Central memory CD8-positive, alpha-beta T cell (primary cell): ENCODE results near the gene DLK1.

Experiments
- ATAC-seq: fragments of 150-1000 bp; cut with Tn5 transposase; replicated peaks from 2 replicates; pipeline ENCODE4 v1.10.0; 2022; ENCODE audit warnings: mild to moderate bottlenecking, moderate FRiP score, moderate number of reproducible peaks; ENCODE audit not compliant: poor library complexity, severe bottlenecking; ENCODE audit errors: extremely low read depth
- DNase-seq, 2 donors: peaks; one replicate each; pipeline ENCODE4 v3.0.0; 2021; ENCODE audit warnings: low spot score in 2 of 2
- H3K27ac Mint-ChIP-seq: one replicate; pipeline ENCODE4 v1.8.0; 2022; ENCODE audit warnings: low read depth, mild to moderate bottlenecking, moderate library complexity, mixed read lengths
- H3K27me3 Mint-ChIP-seq: one replicate; pipeline ENCODE4 v1.8.0; 2022; ENCODE audit warnings: mixed read lengths
- H3K36me3 Mint-ChIP-seq: one replicate; pipeline ENCODE4 v1.8.0; 2022; ENCODE audit warnings: mild to moderate bottlenecking, moderate library complexity, mixed read lengths; ENCODE audit not compliant: insufficient read depth
- H3K4me1 Mint-ChIP-seq: one replicate; pipeline ENCODE4 v1.8.0; 2022; ENCODE audit warnings: mixed read lengths
- H3K4me3 Mint-ChIP-seq: one replicate; pipeline ENCODE4 v1.8.0; 2022; ENCODE audit warnings: mild to moderate bottlenecking, moderate library complexity, mixed read lengths
- H3K9me3 Mint-ChIP-seq: one replicate; pipeline ENCODE4 v1.8.0; 2022; ENCODE audit warnings: mixed read lengths

DLK1 gene

DNA sequence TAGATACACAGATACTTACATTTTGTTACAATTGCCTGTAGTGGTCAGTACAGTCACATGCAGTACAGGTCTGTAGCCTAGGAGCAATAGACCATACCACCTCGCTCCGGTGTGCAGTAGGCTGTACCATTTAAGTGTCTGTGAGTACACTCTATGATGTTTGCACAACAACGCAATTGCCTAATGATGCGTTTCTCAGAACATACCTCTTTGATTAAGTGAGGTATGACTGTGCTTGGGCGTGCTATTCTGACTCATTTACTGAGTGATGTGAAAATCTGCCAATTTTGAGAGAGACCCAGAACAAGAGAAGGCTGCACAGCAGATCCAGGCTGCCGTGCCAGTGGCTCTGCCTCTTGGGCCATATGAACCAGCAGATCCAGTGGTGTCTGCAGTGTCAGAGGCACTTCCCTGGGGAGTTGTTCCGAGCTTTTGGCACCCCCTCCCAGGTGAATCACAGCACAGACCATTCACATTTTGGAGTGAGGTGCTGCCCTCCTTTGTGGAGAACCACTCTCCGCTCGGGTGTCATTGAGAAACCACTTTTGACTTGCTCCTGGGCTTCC, 20.4 kb downstream of the DLK1 start:
- Mint-ChIP-seq H3K36me3 (no peaks in the 10 kb centered on the region), H3K4me1 (no peaks in the 10 kb centered on the region), H3K27me3 (peaks cover 49% of the 10 kb centered on the region), H3K27ac (no peak overlapping the region), H3K9me3 (no peaks in the 10 kb centered on the region), H3K4me3 (no peak overlapping the region)
- no peak for DNase-seq
- ATAC-seq: no peak

DNA sequence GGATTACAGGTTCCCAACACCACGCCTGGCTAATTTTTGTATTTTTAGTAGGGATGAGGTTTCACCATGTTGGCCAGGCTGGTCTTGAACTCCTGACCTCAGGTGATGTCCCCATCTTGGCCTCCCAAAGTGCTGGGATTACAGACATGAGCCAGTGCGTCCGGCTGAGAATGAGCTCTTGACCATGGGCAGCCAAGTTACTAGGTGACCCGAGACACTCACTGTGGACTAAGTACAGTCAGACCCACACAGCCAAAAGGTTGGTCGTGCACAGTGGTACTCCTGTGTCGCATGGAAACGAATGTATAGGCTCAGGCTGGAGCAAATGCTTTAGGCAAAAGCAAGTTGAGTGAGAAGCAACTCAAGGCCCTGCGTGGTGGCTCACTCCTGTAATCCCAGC, 21.0 kb downstream of the DLK1 start:
- Mint-ChIP-seq H3K4me3 (no peak overlapping the region), H3K27ac (no peak overlapping the region), H3K9me3 (no peaks in the 10 kb centered on the region), H3K4me1 (no peaks in the 10 kb centered on the region), H3K27me3 (peaks cover 54% of the 10 kb centered on the region), H3K36me3 (no peaks in the 10 kb centered on the region)
- ATAC-seq (no peak), DNase-seq (no peak)

DNA sequence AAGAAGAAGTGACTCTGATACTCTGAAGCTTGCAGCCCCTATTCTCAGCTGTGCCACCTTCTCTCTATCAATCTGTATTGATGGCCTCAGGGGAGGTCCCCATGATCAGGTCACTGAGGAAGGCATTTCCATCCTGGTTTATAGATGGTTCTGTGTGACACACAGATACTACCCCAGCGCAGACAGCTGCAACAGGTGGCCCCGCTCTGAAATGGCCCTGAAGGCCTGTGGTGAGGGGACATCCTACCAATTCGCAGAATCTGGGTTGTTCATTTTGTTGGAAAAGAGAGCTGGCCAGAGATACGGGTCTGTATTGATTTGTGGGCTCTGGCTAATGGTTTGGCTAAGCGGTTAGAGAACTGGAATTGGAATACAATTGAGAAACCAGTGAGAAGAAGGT, 21.7 kb downstream of the DLK1 start:
- H3K36me3 Mint-ChIP-seq: no peaks in the 10 kb centered on the region
- DNase-seq: no peak
- H3K27ac Mint-ChIP-seq: no peak overlapping the region
- peaks cover 54% of the 10 kb centered on the region for H3K27me3 Mint-ChIP-seq
- no peak overlapping the region for H3K4me3 Mint-ChIP-seq
- no peaks in the 10 kb centered on the region for H3K9me3 Mint-ChIP-seq
- no peak for ATAC-seq
- no peaks in the 10 kb centered on the region for H3K4me1 Mint-ChIP-seq

DNA sequence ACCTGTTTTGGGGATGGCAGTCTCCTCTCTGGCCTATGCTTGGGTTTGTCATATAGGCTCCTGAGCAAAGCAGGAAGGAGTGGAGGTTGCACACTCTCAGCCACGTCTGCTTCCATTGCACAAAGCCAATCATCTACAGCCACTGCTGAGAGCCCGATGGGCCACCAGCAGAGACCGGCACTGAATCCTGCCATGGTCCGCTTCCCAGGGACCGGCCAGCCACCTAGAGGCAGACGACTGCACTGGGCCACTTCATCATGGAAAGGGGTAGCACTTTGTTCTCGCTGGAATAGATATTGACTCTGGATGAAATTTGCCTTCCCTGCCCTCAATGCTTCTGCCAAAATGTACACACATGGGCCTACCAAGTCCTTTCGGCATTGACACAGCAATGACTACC, 22.3 kb downstream of the DLK1 start:
- ATAC-seq: no peak

DNA sequence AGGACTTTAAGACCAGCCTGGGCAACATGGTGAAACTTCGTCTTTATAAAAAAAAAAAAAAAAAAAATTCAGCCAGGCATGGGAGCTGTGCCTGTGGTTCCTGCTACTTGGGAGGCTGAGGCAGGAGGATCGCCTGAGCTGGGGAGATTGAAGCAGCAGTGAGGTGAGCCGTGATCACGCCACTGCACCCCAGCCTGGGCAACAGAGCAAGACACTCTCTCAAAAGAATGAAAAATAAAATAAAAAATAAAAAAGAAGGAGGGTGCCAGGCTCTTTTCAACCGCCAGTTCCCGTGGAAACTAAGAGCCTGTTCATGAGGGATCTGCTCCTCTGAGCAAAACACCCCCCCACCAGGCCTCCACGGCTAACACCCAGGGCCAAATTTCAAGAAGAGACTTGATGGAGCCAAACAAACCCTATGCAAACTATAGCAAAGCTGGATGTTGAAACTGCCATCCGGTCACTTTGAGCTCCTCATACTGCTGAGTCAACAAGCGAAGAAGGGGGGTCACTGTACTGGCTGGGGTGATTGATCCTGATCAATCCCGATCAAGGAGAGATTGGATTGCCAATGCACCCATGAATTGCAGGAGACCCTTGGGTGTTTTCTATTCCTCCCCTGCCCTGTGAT, 23.4 kb downstream of the DLK1 start:
- no peaks in the 10 kb centered on the region for H3K9me3 Mint-ChIP-seq
- no peak for ATAC-seq
- no peak overlapping the region for H3K4me3 Mint-ChIP-seq
- H3K4me1 Mint-ChIP-seq: no peaks in the 10 kb centered on the region
- no peak overlapping the region for H3K27ac Mint-ChIP-seq
- no peak for DNase-seq
- peaks cover 61% of the 10 kb centered on the region for H3K27me3 Mint-ChIP-seq
- H3K36me3 Mint-ChIP-seq: no peaks in the 10 kb centered on the region

More for the DNA sequence above, 22.3 kb downstream of the DLK1 start:
- Mint-ChIP-seq H3K4me1 (no peaks in the 10 kb centered on the region), H3K27me3 (peaks cover 55% of the 10 kb centered on the region), H3K36me3 (no peaks in the 10 kb centered on the region), H3K4me3 (no peak overlapping the region), H3K27ac (no peak overlapping the region), H3K9me3 (no peaks in the 10 kb centered on the region)
- no peak for DNase-seq

DNA sequence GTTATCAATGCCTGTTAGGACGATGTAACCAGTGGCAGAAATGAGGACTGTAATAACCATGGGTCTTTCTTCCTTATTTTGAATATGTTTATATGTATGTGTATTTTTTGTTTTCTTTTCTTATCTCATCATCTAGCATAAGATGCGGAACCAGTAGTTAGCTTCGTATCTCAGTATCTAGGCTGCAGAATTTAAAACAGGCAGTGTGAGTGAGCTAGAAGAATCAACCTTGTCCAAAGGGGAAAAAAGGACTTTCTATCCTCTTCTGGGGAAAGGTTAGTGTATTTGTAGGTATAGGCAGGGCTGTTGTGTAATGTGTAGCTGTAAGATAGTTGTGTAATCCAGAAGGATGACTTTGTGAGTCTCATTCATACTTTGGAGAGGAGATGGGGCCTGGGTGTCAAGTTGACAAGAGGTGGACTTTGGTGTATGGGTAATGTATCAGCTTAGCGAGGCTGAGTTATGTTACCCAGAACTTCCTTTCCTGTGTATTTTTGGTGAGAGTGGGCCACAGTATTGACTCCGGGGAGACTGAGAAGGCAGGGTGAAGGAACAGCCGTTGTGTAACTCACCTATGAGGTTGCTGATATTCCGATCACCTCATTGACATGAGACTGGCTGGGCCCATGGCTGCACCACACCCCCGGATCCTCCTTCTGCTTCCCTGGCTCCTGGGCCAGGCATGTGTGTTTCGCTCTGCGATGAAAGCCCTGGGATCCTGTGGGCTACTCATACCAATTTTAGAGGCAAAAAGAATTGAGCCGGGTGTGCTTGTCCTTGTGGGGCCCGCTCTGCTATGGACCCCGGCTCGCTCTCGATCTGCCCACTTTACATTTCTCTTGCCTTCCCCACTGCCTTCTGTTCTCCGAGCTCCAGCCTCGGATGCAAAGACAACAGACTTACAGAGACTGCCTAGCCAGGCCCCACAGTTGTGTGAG, 24.3 kb downstream of the DLK1 start:
- Mint-ChIP-seq H3K9me3 (no peaks in the 10 kb centered on the region), H3K4me1 (no peaks in the 10 kb centered on the region), H3K27me3 (peaks cover 71% of the 10 kb centered on the region), H3K36me3 (no peaks in the 10 kb centered on the region), H3K27ac (no peak overlapping the region), H3K4me3 (no peak overlapping the region)
- DNase-seq: no peak
- ATAC-seq: no peak

DNA sequence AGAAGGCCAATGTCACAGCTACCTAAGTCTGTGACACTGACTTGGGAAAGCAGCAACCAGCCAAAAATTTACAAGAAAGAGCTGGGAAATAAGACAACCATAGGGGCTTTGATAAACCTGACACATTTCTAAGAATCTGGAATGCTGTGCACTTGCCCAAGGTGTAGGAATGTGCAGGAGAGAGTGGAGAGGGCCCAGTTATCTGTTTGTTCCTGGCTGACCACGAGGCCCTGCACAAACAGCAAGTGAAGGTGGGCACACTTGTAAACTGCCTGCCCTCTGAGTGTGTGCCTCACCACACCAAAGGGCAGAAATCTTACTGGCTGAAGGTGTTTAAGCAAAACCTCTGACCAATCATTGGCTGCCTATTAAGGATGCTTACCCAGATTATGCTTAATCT, 27.3 kb downstream of the DLK1 start:
- Mint-ChIP-seq H3K27me3 (peaks cover 76% of the 10 kb centered on the region), H3K9me3 (no peaks in the 10 kb centered on the region), H3K27ac (no peak overlapping the region), H3K4me1 (no peaks in the 10 kb centered on the region), H3K36me3 (no peaks in the 10 kb centered on the region), H3K4me3 (no peak overlapping the region)
- no peak for ATAC-seq
- no peak for DNase-seq

DNA sequence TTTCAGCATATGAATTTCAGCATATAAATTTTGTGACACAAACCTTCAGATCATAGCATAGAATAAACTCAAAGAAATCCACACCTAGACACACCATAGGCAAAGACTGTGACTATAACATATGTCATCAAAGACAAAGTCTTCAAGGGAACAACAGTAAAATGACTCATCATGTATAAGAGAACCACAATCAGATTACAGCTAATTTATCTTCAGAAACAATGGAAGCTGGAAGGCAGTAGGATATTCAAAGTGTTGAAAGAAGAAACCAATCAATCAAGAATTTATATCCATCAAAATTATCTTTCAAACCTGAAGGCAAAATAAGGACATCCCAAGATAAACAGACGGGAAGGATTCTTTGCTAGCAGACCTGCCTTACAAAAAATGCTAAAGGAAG, 29.0 kb downstream of the DLK1 start:
- no peak overlapping the region for H3K27ac Mint-ChIP-seq

DNA sequence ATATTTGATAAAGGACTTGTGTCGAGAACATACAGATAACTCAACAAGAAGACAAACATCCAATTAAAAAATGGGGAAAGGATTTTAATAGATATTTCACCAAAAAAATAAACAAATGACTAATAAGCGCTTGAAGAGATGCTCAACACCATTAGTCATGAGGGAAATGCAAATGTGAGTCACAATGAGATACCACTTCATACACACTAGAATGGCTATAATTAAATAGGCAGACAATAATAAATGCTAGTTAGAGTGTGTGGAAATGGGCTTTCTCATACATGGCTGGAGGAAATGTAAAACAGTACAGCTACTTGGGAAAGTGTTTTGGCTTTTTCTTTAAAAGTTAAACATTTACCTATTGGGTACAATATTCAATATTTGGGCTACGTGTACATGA, 34.8 kb downstream of the DLK1 start:
- Mint-ChIP-seq H3K4me1 (no peaks in the 10 kb centered on the region), H3K4me3 (no peak overlapping the region), H3K9me3 (no peaks in the 10 kb centered on the region), H3K27ac (no peak overlapping the region), H3K36me3 (no peaks in the 10 kb centered on the region), H3K27me3 (peaks cover 46% of the 10 kb centered on the region)
- ATAC-seq: no peak
- DNase-seq: no peak

More for the DNA sequence above, 29.0 kb downstream of the DLK1 start:
- H3K4me3 Mint-ChIP-seq: no peak overlapping the region
- no peak for ATAC-seq
- no peaks in the 10 kb centered on the region for H3K36me3 Mint-ChIP-seq
- no peaks in the 10 kb centered on the region for H3K4me1 Mint-ChIP-seq
- H3K27me3 Mint-ChIP-seq: peaks cover 73% of the 10 kb centered on the region
- no peak for DNase-seq
- H3K9me3 Mint-ChIP-seq: no peaks in the 10 kb centered on the region

DNA sequence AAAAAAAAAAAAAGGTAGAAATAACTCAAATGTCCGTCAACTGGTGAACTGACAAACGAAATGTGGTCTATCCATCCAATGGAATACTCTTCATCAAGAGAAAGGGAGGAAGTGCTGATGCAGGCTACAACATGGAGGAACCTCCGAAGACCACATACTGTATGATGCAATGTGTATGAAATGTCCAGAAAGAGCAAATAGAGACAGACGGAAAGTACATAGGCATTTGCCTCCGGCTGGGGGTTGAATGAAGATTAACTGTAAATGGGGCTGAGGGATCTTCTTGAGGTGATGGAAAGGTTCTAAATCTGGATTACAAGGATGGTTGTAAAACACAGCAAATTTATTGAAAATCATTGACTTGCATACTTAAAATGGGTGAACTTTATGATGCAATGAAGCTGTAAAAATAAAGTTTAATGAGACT, 35.4 kb downstream of the DLK1 start:
- Mint-ChIP-seq H3K36me3 (no peaks in the 10 kb centered on the region), H3K4me3 (no peak overlapping the region), H3K9me3 (no peaks in the 10 kb centered on the region), H3K27ac (no peak overlapping the region), H3K27me3 (peaks cover 46% of the 10 kb centered on the region), H3K4me1 (no peaks in the 10 kb centered on the region)
- no peak for DNase-seq
- ATAC-seq: no peak

DNA sequence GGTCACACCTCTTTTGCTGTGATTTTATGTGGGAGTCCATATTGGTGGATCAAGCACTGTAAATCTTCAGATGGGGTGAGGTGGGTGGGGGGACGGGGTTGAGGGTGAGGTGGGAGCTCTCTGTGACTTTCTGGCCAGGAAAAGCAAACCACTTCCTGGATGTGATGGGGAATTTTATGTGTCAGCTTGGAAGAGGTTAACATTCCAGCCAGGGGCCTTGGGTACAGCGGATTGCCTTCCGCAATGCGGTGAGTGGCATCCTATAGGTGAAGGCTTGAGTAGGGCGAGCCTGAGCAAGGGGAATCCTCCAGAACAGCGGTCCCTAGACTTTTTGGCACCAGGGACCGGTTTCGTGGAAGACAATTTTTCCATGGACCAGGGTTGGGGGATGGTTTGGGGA, 36.2 kb downstream of the DLK1 start:
- Mint-ChIP-seq H3K4me1 (no peaks in the 10 kb centered on the region), H3K36me3 (no peaks in the 10 kb centered on the region), H3K27ac (no peak overlapping the region), H3K4me3 (no peak overlapping the region), H3K9me3 (no peaks in the 10 kb centered on the region), H3K27me3 (peaks cover 42% of the 10 kb centered on the region)
- ATAC-seq (no peak), DNase-seq (no peak)

DNA sequence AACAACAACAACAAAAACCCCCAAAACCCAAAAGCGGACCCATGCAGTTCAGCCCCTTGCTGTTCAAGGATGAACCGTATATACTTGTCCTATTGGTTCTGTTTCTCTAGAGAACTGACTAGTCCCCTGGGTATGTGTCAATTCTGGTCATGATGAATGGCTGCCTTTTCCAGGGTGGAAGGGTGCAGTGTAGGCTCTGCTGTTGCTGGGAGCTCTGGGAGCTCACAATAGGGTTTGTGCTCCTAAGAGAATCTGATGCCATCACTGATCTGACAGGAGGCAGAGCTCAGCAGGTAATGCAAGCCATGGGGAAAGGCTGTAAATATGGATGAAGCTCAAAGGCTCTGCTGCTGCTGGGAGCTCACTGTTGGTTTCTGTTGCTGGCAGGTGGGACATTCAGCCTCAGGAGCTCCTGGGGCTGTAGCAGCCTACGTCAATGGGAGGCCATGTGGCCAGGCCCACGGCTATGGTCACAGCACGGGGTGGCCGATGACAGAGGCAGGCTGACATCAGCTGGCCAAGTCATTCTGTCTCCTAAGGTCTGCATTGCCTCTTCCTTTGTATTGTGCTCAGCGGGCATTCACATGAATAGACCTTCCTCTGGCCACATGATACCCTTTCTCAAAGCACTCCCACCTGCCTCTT, 37.9 kb downstream of the DLK1 start:
- DNase-seq (no peak), ATAC-seq (no peak)
- no peak overlapping the region for H3K27ac Mint-ChIP-seq
- H3K4me1 Mint-ChIP-seq: no peaks in the 10 kb centered on the region
- H3K36me3 Mint-ChIP-seq: no peaks in the 10 kb centered on the region
- H3K4me3 Mint-ChIP-seq: no peak overlapping the region
- H3K27me3 Mint-ChIP-seq: peaks cover 35% of the 10 kb centered on the region
- no peaks in the 10 kb centered on the region for H3K9me3 Mint-ChIP-seq
